ENCODE results near the gene USH1C.

USH1C gene

DNA sequence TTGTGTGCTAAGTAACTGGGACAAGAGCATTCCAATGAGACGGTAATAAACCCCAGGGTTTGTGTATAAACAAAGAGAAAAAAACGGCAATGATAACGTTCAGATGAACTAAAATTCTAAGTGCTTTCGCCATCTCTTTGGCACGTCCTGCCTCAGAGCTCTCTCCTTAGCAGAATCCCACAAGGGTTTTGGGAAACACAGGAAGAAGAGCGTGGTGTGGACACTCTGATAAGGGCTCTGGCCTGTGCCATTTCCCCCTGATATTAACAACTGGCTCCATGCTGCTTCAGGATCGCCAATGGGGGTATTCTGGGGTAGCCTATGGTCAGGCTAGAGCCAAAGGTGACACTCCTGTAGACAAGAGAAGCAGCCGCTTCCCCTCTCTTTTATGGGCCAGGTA lies 85.9 kb downstream of the USH1C start:
- no peak for TF ChIP-seq EZH2phosphoT487 (IDR thresholded peaks at IDR 0.05; ENCODE audit: low read depth)
- TF ChIP-seq, protein P1, sequence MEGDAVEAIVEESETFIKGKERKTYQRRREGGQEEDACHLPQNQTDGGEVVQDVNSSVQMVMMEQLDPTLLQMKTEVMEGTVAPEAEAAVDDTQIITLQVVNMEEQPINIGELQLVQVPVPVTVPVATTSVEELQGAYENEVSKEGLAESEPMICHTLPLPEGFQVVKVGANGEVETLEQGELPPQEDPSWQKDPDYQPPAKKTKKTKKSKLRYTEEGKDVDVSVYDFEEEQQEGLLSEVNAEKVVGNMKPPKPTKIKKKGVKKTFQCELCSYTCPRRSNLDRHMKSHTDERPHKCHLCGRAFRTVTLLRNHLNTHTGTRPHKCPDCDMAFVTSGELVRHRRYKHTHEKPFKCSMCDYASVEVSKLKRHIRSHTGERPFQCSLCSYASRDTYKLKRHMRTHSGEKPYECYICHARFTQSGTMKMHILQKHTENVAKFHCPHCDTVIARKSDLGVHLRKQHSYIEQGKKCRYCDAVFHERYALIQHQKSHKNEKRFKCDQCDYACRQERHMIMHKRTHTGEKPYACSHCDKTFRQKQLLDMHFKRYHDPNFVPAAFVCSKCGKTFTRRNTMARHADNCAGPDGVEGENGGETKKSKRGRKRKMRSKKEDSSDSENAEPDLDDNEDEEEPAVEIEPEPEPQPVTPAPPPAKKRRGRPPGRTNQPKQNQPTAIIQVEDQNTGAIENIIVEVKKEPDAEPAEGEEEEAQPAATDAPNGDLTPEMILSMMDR (IDR thresholded peaks at IDR 0.05; ENCODE audit: low read depth, low read length), result no peak
- H3K79me2 ChIP-seq (ENCODE audit: low read length), result no peaks in the 10 kb centered on the region
- H3K36me3 ChIP-seq (replicated peaks; ENCODE audit: low read depth, low read length), result no peaks in the 10 kb centered on the region
- no peak overlapping the region for H3K4me3 ChIP-seq (ENCODE audit: low read length)
- H3K9me3 ChIP-seq (ENCODE audit: insufficient read depth, low read length), result no peaks in the 10 kb centered on the region
- no peak overlapping the region for H3K27ac ChIP-seq (ENCODE audit: low read length)
- H3K4me1 ChIP-seq (ENCODE audit: low read length), result no peaks in the 10 kb centered on the region
- no peak overlapping the region for H2AFZ ChIP-seq (ENCODE audit: low read depth, low read length)
- no peaks in the 10 kb centered on the region for H4K20me1 ChIP-seq (ENCODE audit: insufficient read depth, low read length)
- peaks cover 26% of the 10 kb centered on the region for H3K27me3 ChIP-seq (ENCODE audit: low read depth, low read length)
- H3K4me2 ChIP-seq (ENCODE audit: low read length), result no peak overlapping the region
- H3K9ac ChIP-seq (ENCODE audit: low read length), result no peak overlapping the region

DNA sequence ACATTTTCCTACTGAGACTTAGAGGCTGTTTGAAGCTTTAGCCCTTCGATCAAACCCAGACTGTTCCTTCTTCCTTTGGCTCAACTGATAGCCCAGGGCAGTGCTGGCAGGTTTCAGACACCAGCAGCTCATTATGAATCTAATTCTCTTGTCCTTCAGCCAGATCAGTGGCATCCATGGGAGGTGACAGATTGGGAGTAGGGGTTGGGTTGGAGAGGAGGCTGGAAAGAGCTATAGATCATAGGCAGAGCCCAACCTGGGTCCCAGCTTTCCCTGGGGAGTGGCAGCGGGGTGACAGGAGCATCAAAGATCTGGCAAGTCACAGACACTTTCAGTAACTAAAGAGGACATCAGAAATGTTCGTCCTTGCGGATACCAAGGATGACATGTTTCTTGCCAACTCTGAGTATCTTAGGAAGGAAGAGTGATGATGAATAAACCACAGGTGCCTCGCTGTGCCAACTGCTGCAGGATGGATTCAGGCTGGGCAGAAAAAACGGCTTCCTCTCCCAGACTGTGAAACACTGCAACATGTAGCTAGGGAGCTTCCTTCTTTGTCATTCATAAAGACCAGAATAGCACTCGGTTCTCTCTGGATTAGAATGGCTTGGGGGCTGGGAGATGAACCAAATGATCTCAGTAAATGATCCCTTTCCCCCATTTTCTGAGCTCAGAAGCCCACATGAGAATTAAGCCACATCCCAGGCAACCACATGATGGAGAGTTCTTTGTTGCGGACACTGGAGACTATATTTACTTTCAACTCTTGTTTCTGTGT lies 86.6 kb downstream of the USH1C start:
- H3K27ac ChIP-seq (ENCODE audit: low read length), result no peak overlapping the region
- no peaks in the 10 kb centered on the region for H3K79me2 ChIP-seq (ENCODE audit: low read length)
- no peaks in the 10 kb centered on the region for H4K20me1 ChIP-seq (ENCODE audit: insufficient read depth, low read length)
- TF ChIP-seq, protein P1 (IDR thresholded peaks at IDR 0.05; ENCODE audit: low read depth, low read length), result no peak
- TF ChIP-seq EZH2phosphoT487 (IDR thresholded peaks at IDR 0.05; ENCODE audit: low read depth), result no peak
- H3K9me3 ChIP-seq (ENCODE audit: insufficient read depth, low read length), result no peaks in the 10 kb centered on the region
- H3K36me3 ChIP-seq (replicated peaks; ENCODE audit: low read depth, low read length), result no peaks in the 10 kb centered on the region
- no peak overlapping the region for H3K9ac ChIP-seq (ENCODE audit: low read length)
- no peak overlapping the region for H2AFZ ChIP-seq (ENCODE audit: low read depth, low read length)
- H3K27me3 ChIP-seq (ENCODE audit: low read depth, low read length), result peaks cover 26% of the 10 kb centered on the region
- no peaks in the 10 kb centered on the region for H3K4me1 ChIP-seq (ENCODE audit: low read length)
- H3K4me2 ChIP-seq (ENCODE audit: low read length), result no peak overlapping the region
- no peak overlapping the region for H3K4me3 ChIP-seq (ENCODE audit: low read length)

GRCh38 chr11:17452668-17453067 lies 91.5 kb downstream of the USH1C start:
- Histone ChIP-seq H3K9ac (ENCODE audit: low read length) (no peak overlapping the region), H3K36me3 (replicated peaks; ENCODE audit: low read depth, low read length) (no peaks in the 10 kb centered on the region), H3K27ac (ENCODE audit: low read length) (no peak overlapping the region), H3K79me2 (ENCODE audit: low read length) (no peaks in the 10 kb centered on the region), H3K27me3 (ENCODE audit: low read depth, low read length) (peaks cover 24% of the 10 kb centered on the region), H2AFZ (ENCODE audit: low read depth, low read length) (no peak overlapping the region), H3K4me3 (ENCODE audit: low read length) (no peak overlapping the region), H4K20me1 (ENCODE audit: insufficient read depth, low read length) (no peaks in the 10 kb centered on the region), H3K9me3 (ENCODE audit: insufficient read depth, low read length) (no peaks in the 10 kb centered on the region), H3K4me2 (ENCODE audit: low read length) (no peak overlapping the region), H3K4me1 (ENCODE audit: low read length) (no peaks in the 10 kb centered on the region)
- TF ChIP-seq, protein P1 (IDR thresholded peaks at IDR 0.05; ENCODE audit: low read depth, low read length), result no peak
- no peak for TF ChIP-seq EZH2phosphoT487 (IDR thresholded peaks at IDR 0.05; ENCODE audit: low read depth)

GRCh38 chr11:17449158-17449557 lies 95.1 kb downstream of the USH1C start:
- H3K4me3 ChIP-seq (ENCODE audit: low read length), result no peak overlapping the region
- no peaks in the 10 kb centered on the region for H4K20me1 ChIP-seq (ENCODE audit: insufficient read depth, low read length)
- H3K9ac ChIP-seq (ENCODE audit: low read length), result no peak overlapping the region
- no peaks in the 10 kb centered on the region for H3K9me3 ChIP-seq (ENCODE audit: insufficient read depth, low read length)
- H3K27ac ChIP-seq (ENCODE audit: low read length), result no peak overlapping the region
- H3K36me3 ChIP-seq (replicated peaks; ENCODE audit: low read depth, low read length), result no peaks in the 10 kb centered on the region
- no peaks in the 10 kb centered on the region for H3K79me2 ChIP-seq (ENCODE audit: low read length)
- H3K27me3 ChIP-seq (ENCODE audit: low read depth, low read length), result peaks cover 17% of the 10 kb centered on the region
- TF ChIP-seq, protein P1 (IDR thresholded peaks at IDR 0.05; ENCODE audit: low read depth, low read length), result no peak
- no peaks in the 10 kb centered on the region for H3K4me1 ChIP-seq (ENCODE audit: low read length)
- no peak overlapping the region for H3K4me2 ChIP-seq (ENCODE audit: low read length)
- no peak overlapping the region for H2AFZ ChIP-seq (ENCODE audit: low read depth, low read length)

All from OCI-LY3 (cell line).